Measurements from ENCODE around the gene IER2.

DNA sequence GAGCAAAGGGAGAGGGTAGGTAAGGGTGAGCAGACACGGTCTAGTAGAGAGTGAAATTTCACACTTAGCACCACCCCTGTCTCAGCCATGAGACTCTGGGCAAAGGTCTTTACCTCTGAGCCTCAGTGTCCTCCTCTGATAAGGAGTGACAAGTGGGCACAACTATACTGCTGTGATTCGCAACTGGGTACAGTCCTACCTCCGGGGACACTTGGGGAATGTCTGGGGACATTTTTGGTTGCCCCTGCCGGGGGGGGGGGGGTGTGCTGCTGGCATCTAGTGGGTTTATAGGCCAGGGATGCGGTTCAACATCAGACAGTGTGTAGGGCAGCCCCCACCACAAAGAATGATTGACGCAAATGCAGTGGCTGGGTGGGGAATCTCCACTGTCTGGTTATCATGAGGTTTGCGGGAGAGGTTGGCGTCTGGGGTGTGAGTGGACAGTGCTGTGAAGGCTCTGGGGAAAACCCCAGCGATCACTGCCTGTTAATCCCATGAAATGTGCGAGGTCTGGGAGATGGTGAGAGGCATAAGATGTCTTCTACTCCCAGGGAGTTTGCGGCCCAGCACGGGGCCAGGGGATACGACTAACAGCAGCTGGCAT is 27.8 kb upstream of the IER2 start:
- TF ChIP-seq, protein P1, sequence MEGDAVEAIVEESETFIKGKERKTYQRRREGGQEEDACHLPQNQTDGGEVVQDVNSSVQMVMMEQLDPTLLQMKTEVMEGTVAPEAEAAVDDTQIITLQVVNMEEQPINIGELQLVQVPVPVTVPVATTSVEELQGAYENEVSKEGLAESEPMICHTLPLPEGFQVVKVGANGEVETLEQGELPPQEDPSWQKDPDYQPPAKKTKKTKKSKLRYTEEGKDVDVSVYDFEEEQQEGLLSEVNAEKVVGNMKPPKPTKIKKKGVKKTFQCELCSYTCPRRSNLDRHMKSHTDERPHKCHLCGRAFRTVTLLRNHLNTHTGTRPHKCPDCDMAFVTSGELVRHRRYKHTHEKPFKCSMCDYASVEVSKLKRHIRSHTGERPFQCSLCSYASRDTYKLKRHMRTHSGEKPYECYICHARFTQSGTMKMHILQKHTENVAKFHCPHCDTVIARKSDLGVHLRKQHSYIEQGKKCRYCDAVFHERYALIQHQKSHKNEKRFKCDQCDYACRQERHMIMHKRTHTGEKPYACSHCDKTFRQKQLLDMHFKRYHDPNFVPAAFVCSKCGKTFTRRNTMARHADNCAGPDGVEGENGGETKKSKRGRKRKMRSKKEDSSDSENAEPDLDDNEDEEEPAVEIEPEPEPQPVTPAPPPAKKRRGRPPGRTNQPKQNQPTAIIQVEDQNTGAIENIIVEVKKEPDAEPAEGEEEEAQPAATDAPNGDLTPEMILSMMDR (IDR thresholded peaks at IDR 0.05; ENCODE audit: poor library complexity): no peak
- no peak for TF ChIP-seq EZH2 (IDR thresholded peaks at IDR 0.05; ENCODE audit: borderline replicate concordance)
